HG02970 (cell line): ENCODE results near the gene ISM1.

Experiments used
- ATAC-seq: cut with Tn5 transposase; IDR thresholded peaks from one replicate; pipeline ENCODE4 v1.9.1; 2021; ENCODE audit warnings: mild to moderate bottlenecking, moderate library complexity, moderate number of reproducible peaks; ENCODE audit not compliant: unreplicated experiment, low FRiP score

Gene ISM1

DNA sequence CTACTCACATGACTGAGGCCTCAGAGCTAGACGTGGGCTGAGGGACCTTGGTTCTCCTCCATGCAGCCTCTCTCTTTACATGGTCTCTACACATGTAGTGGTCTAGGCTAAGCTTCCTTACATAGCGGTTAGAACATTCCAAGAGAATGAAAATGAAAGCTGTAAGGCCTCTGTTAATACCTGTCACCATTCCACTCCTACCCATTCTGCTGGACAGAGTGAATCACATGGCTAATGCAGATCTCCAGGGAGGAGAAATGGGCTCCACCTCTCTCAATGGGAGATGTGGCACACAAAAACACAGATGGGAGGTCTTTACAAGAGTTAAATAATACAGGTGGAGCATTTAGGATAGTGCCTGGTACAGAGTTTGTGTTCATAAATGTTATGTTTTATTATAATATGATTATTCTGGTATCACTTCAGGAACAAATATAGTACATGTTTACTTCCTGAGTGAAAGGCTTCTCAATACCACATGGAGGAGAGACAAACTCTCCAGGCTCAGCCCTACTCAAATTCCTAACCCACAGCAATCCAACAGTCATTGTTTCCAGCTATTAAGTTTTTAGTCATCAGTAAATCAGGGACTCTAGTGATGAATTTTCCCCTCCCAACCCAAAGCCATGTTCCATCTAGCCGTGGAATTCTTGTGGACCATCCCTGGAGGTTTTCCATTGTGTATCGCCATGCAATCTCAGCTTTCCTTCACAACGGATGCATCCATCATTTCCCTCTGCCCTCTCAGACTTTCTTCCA lies 57.9 kb downstream of the ISM1 start:
- ATAC-seq: no peak

DNA sequence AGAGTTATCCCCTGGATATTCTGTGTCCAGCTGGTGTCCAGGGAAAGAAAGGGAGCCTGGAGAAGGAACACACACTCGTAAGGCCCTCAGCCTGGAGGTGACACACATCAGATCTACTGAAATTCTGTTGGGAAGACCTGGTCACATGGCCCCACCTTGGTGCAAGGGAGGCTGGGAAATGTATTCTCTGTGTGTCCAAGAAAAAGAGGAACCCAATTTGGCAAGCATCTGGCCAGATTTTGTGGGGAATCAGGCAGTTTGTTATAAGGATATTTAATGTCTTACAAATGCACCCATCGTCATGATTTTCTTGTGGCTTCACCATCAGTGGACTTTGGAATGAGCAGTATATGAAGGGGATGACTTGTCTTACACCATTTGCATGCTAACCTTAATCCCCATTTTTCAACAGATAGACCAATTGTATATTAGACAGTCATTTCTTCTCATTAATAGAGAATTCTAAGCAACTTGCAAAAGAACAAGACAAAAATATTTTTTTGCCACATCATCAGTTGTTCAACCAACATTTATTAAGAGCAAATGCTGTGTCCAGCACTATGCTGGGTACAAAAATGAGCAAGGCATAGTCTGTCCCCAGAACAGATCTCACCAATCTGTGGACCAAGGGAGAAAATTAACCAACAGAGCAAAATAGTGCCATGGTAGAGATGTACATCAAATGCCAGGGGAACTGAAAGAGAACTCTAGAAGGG lies 59.7 kb downstream of the ISM1 start:
- ATAC-seq: no peak

DNA sequence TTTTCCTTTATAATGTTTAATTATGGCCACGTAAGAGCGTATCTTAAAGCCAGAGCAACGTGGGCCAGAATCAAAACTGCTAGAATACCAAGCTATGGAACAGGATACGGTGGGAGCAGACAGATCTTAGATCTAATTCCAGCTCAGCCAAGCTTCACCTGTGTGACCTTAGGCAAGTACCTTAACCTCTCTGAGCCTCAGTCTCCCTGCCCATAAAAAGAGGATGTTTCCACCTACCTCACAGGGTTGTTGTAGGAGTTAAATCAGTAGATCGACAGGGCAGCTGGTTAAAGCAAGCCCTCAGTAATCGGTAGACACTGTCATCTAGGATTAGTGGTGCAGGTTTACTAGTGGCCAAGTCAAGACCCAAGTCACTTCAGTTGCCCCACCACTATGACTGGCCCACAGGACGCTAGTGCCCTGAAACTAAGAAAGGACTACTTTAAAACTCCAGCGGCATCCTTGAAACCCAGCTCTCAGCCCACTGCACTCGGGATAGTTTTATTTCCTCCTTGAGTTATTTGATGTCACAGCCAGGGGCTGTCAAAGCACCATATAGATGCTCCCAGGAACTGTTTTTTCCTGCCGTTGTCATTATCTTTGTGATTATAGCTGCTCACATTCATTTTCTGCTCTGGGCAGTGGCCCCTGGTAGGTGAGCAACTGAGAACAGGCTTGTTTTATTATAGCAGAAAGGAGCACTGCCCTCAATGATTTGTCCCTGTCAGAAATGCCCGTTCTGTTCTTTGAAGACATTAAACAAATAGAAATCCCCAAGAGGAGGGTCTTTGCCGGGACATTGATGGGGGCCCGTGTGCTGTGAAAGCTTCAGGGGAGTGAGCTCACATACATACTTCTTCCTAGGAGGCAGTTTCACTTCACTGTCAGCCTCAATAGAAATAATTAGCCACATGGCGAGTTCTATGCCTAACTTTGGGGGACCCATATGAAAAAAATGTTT lies 63.1 kb downstream of the ISM1 start:
- ATAC-seq: no peak

DNA sequence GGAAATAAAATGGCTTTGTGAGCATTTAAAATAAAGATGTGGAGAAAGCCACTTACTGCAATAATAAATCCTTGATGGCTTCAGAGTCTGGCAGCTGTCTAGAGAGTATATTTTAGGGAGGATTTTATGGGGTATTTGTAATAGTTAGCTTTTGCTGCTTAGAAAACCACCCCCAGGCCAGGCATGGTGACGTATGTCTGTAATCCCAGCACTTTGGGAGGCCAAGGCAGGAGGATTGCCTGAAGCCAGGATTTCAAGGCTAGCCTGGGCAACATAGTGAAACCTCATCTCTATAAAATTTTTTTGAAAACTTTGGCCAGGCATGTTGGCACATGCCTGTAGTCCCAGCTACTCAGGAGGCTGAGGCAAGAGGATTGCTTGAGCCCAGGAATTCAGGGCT lies 63.8 kb downstream of the ISM1 start:
- no peak for ATAC-seq

DNA sequence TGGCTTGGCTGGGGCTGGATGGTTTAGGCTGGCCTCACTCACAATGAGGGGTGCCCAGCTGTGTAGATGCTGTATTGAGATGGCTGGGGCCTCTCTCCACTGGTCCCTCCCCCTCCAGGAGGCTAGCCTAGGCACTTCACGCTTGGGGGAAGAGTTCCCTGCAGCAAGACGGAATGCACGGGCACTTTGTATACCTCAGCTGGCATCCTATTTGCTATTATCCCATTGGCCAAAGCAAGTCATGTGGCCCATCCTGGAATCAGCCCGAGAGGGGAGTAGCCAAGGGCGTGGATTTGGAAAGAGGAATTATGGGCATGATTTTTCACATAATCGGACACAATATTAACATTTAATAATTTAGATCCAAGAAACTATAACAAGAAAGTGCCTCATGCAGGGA lies 64.3 kb downstream of the ISM1 start:
- no peak for ATAC-seq

DNA sequence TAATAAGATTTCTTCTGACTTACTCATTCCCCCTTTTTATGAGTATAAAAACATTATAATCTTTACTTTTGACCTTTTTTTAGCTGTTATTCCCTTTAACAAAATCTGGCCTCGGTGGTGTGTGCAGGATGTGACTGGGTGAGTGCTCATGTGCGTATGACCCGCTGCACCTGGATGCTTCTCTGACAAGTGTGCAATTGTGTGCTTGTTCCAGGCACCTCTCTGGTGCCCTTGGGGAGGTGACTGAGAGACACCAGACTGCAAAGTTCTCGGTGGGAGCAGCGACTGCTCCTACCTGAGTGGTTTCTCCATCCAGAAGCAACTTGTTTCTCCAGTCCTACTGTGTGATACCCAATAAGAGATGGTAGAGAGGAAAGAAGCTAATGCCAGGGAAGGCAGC lies 65.0 kb downstream of the ISM1 start:
- no peak for ATAC-seq

DNA sequence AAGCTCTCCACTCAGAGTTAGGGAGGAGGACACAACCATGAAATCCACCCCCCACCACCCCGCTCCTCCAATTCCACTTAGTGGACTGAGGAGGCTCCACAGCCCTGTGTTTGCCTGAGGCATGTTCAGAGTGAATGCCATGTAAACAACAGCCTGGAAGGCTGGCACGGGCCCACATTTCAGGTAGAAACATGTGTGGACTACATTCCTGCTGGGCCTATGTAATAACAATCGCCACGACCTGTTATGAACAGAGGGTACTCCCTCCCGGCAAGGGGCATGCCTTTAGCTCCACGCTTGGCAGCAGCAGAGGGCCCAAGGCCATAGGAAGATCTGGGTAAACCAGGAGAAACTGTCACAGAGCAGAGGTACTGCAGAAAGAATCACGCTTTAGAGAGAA lies 65.5 kb downstream of the ISM1 start:
- ATAC-seq: no peak

DNA sequence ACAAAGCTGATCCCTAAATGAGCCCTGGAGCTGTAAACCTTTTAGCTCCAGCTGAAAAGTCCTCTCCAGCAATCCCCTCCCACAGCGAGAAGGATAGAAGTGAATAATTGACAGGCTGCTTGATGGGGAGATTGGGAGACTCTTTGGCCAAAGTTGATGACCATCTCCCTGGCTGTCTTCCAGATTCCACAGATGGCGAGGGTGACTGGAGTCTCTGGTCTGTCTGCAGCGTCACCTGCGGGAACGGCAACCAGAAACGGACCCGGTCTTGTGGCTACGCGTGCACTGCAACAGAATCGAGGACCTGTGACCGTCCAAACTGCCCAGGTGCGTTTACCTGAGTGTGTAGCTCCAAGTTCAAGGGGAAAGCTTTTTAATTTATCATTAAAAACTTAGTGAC lies 67.3 kb downstream of the ISM1 start:
- no peak for ATAC-seq

DNA sequence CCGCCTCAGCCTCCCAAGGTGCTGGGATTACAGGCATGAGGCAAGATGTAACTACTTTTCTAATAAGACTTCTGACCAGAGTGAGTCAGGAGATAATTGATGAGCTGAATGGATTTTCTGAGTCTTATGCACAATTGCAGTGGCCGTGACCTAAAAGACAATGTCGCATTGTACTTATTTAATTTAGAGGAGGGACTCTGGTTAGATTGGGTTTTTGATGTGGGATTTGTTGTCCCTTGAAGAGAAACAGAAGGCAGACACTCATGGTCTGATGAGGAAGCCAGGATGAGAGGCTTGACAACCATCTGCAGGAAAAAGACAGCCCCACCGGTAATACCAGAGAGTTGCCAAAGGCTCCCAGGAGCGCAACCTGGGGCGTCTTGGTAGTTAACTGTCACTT lies 68.0 kb downstream of the ISM1 start:
- no peak for ATAC-seq

DNA sequence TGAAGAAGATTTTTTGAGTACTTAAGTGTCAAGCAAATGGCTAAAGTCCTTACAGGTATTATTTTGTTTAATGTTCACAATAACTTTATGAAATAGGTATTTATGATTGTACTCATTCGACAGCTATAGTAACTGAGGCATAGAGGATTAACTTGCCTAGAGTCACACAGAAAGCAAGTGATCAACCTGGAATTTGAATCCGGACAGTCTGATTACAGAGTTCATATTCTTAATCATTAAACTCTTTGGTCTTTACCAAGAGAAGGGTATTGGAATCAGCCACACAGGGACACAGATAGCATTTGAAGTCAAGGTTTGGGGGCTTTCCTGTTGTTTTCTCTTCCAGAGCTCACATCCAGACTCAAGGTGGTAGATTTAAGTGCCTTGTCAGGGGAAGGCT lies 69.7 kb downstream of the ISM1 start:
- ATAC-seq: no peak

DNA sequence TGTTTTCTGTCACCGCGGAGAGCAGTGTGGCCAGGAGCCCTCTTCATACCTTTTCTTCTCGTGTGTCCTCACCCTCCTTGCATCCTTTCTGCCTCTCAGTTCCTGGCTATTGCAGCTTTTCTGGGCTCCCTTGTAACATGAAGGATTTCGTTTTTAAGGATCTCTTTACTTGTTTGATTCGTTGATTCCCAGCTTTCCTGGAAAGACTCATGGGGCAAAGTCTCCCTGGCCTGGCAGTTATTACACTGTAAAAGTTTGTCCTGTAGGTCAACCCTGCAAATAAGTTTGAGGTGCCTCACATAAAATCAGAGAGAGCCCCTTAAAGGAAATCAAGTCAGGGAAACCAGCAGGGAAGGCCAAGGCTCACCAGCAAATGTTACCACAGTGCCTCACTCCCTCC lies 70.1 kb downstream of the ISM1 start:
- no peak for ATAC-seq

DNA sequence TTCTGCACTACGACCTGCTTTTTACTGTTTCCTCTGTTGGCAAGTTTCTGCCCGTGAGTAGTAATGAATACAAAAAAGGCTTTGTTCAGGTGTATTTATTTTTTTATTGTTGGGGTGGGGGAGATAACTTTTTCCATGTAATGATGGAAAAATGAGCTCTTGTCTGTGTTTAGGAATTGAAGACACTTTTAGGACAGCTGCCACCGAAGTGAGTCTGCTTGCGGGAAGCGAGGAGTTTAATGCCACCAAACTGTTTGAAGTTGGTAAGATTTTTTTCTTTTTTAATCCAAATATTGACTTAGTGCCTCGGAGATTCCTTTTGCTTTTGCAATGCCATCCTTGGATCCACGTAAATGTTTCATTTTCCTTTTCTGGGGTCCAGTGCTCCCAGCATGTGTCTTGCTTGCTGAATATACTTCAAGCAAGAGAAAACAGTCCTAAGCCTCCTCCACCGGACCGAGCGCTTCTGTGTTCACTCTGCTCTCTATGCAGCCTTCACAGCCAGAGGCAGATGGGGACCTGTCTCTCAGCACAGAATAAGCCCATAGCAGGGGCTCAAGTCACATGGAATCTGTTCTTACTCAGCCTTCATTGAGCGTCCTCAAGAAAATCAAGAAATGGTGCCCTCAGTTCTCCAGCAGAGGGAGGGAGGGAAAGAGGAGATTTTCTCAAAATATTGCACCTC lies 71.3 kb downstream of the ISM1 start:
- ATAC-seq: no peak

DNA sequence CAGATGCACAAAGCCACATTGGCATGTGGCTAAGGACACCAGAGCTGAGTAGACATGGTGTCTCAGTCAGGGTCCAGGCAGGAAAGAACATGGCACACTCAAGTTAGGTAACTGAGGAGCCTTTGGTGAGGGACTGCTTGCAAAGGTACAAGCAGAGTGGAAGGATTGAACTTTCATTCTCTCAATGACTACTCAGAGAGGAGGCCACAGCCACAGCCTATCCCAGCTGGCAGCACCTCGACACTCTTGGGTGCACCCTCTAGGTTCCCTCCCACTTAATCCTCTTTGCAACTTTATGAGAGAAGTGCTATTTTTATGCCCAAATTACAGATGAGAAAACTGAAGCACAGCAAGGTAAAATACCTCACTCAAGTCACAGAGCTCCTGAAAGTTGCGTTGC lies 73.4 kb downstream of the ISM1 start:
- ATAC-seq: no peak

DNA sequence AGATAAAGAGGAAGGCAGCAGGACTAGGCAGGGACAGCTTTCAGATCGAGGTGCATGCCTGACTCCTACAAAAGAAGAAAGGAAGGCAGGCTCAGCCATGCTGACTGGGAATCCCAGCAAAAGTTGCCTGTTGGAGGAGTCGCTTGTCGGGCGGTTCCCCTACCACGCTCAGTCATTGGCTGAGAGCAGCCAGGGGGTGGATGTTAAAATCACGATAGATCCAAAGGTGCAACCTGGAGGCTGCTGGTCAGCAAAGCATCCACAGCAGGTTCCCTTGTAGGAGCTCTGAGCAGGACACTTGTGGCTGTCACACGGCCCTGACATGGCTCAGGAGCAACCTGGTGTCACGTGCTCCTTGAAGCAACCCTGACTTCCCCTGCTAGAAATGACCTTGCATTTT lies 74.6 kb downstream of the ISM1 start:
- no peak for ATAC-seq

DNA sequence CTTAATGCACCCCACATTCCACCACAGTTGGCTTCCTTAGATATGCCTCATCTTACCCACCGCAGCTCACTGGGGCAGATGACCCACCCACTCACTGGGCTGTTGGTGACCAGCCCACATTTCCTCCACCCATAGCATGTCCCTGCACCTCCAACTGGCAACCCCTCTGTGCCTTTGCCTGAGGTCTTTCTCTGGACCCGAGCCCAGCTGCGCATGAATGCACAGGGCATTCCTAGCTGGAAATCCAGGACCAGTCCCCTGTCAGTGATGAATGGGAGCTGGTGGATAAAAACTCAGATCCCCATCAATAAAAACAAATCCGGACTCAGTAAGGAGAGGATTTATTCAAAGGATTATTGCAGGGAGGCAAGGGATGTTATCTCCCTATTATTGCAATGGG lies 75.0 kb downstream of the ISM1 start:
- no peak for ATAC-seq

DNA sequence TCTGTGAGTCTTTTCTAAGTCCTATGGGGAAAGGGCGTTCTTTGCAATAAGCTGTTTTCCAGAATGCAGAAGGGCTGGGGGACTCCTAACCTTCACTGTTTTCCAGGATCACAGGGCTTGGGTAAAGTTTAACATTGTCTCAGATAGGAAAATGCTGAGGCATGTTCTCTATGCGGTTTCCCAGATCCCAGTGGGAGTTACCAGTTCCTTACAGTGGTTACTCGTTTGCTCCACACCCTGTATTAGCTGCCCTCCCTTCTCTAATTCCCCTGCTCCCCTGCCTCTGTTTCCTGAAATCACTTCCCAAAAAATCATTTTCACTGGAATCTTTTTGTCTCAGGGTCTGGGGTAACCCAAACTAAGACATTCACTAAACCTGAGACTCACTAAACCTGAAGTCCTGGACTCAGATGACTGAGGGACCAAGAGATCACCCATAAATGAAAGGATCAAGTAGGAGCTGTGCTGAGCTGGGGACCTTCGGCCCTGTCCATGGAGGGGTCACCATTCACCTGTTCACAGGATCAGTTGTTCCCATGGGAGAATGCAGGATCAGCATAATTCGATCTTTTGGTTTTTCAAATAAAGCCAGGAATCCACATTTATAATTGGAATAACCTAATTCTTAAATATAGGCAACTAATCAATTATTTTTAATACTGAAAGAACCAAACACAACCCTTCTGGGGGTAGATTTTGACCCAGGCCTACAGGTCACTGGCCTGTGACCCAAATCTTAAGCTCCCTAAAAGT lies 76.2 kb downstream of the ISM1 start:
- no peak for ATAC-seq

DNA sequence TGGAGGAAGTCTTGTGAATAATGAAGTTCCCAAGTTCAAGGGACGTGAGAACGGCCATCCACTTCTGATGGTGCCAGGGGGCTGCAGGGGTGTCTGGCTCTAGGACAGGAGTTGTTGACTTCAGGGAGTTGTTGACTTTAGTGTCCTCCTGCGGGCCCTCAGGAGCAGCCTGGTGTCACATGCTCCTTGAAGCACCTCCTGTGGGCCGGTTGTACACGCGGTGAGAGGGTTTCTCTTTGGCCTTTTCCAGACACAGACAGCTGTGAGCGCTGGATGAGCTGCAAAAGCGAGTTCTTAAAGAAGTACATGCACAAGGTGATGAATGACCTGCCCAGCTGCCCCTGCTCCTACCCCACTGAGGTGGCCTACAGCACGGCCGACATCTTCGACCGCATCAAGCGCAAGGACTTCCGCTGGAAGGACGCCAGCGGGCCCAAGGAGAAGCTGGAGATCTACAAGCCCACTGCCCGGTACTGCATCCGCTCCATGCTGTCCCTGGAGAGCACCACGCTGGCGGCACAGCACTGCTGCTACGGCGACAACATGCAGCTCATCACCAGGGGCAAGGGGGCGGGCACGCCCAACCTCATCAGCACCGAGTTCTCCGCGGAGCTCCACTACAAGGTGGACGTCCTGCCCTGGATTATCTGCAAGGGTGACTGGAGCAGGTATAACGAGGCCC lies 77.8 kb downstream of the ISM1 start:
- ATAC-seq: no peak

DNA sequence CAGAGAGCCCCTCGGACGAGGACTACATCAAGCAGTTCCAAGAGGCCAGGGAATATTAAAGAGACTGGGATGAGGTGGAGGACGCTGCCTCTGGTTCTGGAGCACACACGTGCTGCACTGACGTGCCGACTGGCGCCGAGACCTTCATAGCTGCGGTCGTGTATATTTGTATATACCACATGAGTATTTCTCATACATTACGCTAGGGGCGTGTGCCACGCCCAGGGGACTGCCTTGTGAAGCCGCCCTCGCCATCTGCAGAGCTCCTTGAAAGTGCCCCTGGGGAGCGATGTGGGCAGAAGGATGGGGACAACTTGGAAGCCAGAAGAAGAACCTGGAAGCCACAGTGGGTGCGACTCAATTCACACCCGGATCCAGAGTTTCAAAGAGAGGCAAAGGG lies 78.3 kb downstream of the ISM1 start:
- no peak for ATAC-seq

DNA sequence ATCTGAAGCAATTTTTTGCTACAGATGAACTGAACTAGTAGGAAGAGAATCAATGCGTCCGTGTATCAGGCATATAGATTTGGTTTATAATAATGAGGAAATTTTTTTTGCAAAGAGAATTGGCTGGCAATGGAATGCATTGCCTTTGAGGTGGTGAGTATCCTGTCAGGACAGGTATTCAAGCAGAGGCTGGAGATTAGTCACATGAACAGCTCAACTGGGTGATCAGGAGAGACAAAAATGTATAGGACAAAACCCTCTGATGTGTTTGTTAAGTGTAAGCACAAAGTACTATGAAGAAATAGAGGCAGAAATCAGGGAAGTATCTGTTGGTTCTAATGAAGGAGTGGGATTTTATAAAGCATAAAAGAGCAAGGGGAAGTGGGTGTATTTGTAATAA lies 80.5 kb downstream of the ISM1 start:
- ATAC-seq: no peak
